IMR-90 (cell line): Measurements from ENCODE around the gene TTC39C. TPM values are rescaled to one million over a fixed set of nuclear protein-coding genes. Genes with fewer than 3 reads are reported as not detected.

Experiments
- ATAC-seq: fragments of 200-7000 bp; cut with Tn5 transposase; 2 replicates; pipeline ENCODE4 v1.9.1; 2020; ENCODE audit warnings: low read depth, mild to moderate bottlenecking, moderate library complexity
- BruUV-seq: library from RNA; stranded (reverse); fragments of 400-500 nt; replicated peaks from 2 replicates; lab custom pipeline; 2021; lab: Mats Ljungman, UMichigan
- CTCF ChIA-PET: fragments of 300-600 bp; formaldehyde crosslinking; extraction: SDS; loops from one replicate; lab custom pipeline; 2021; ENCODE audit warnings: antibody characterized with exemption; lab: Yijun Ruan, JAX
- POLR2A ChIA-PET: fragments of 300-600 bp; sonication (Branson Sonifier 250); formaldehyde crosslinking; loops from one replicate; lab custom pipeline; 2022; ENCODE audit warnings: antibody characterized with exemption; ENCODE audit not compliant: unreplicated experiment; lab: Charles Lee
- DNase-seq: peaks from one replicate; pipeline ENCODE4 v3.0.0; 2013
- H2AFZ ChIP-seq: replicated peaks from 2 replicates; pipeline ENCODE3; 2013; ENCODE audit warnings: low read length, mild to moderate bottlenecking; ENCODE audit not compliant: poor library complexity
- H2AK5ac ChIP-seq: 2 replicates; pipeline ENCODE4 v1.6.1; 2013; ENCODE audit warnings: low read depth, low read length, inconsistent platforms
- H2AK9ac ChIP-seq: replicated peaks from 2 replicates; pipeline ENCODE3; 2013; ENCODE audit warnings: mild to moderate bottlenecking, low read depth, low read length, moderate library complexity; ENCODE audit not compliant: poor library complexity
- H2BK120ac ChIP-seq: 2 replicates; pipeline ENCODE4 v1.6.1; 2013; ENCODE audit warnings: low read depth, low read length, inconsistent platforms
- H2BK15ac ChIP-seq: 3 replicates; pipeline ENCODE4 v1.6.1; 2013; ENCODE audit warnings: low read depth, low read length, inconsistent platforms
- H2BK20ac ChIP-seq: 2 replicates; pipeline ENCODE4 v1.6.1; 2013; ENCODE audit warnings: low read depth, mild to moderate bottlenecking, inconsistent platforms, low read length, moderate library complexity
- H2BK5ac ChIP-seq: 2 replicates; pipeline ENCODE4 v1.6.1; 2013; ENCODE audit warnings: mild to moderate bottlenecking, low read depth, low read length, inconsistent platforms; ENCODE audit not compliant: poor library complexity, severe bottlenecking
- H3K14ac ChIP-seq: replicated peaks from 2 replicates; pipeline ENCODE4 v1.6.1; 2013; ENCODE audit warnings: low read depth, low read length, inconsistent platforms
- H3K18ac ChIP-seq: 2 replicates; pipeline ENCODE4 v1.6.1; 2013; ENCODE audit warnings: low read depth, low read length, control low read depth
- H3K23ac ChIP-seq: 2 replicates; pipeline ENCODE4 v1.6.1; 2013; ENCODE audit warnings: low read depth, low read length, inconsistent platforms
- H3K27ac ChIP-seq: 2 replicates; pipeline ENCODE4 v1.5.1; 2013; ENCODE audit warnings: mild to moderate bottlenecking, control low read depth, low read length; ENCODE audit not compliant: insufficient read depth
- H3K27me3 ChIP-seq: 2 replicates; pipeline ENCODE4 v1.6.1; 2013; ENCODE audit warnings: low read length; ENCODE audit not compliant: control insufficient read depth, insufficient read depth
- H3K36me3 ChIP-seq: 2 replicates; pipeline ENCODE4 v1.6.1; 2013; ENCODE audit warnings: low read length, mixed read lengths; ENCODE audit not compliant: control insufficient read depth, insufficient read depth
- H3K4ac ChIP-seq: 2 replicates; pipeline ENCODE4 v1.6.1; 2013; ENCODE audit warnings: low read depth, low read length, inconsistent platforms
- H3K4me1 ChIP-seq: 2 replicates; pipeline ENCODE4 v1.6.1; 2013; ENCODE audit warnings: low read length, mixed read lengths; ENCODE audit not compliant: control insufficient read depth, insufficient read depth
- H3K4me2 ChIP-seq: 2 replicates; pipeline ENCODE4 v1.6.1; 2013; ENCODE audit warnings: low read depth, mild to moderate bottlenecking, control low read depth, low read length, moderate library complexity
- H3K4me3 ChIP-seq: 2 replicates; pipeline ENCODE4 v1.5.1; 2013; ENCODE audit warnings: low read depth, mild to moderate bottlenecking, control low read depth, low read length, moderate library complexity; ENCODE audit not compliant: insufficient read depth
- H3K56ac ChIP-seq: 2 replicates; pipeline ENCODE4 v1.6.1; 2013; ENCODE audit warnings: low read length, inconsistent platforms; ENCODE audit not compliant: insufficient read depth; ENCODE audit errors: extremely low read depth
- H3K79me1 ChIP-seq, 2 experiments: 2 replicates each; pipeline ENCODE4 v1.6.1; 2013; ENCODE audit warnings: low read length in 2 of 2, inconsistent platforms in 1 of 2, low read depth in 1 of 2
- H3K9ac ChIP-seq: 2 replicates; pipeline ENCODE4 v1.6.1; 2013; ENCODE audit warnings: low read depth, low read length, control low read depth
- H3K9me1 ChIP-seq: 2 replicates; pipeline ENCODE4 v1.6.1; 2013; ENCODE audit warnings: low read length, inconsistent platforms; ENCODE audit not compliant: insufficient read depth
- H3K9me3 ChIP-seq: 2 replicates; pipeline ENCODE4 v1.6.1; 2013; ENCODE audit warnings: low read length; ENCODE audit not compliant: control insufficient read depth, insufficient read depth
- H4K20me1 ChIP-seq: 2 replicates; pipeline ENCODE4 v1.6.1; 2013; ENCODE audit warnings: low read length, inconsistent platforms; ENCODE audit not compliant: insufficient read depth
- H4K5ac ChIP-seq: 2 replicates; pipeline ENCODE4 v1.6.1; 2013; ENCODE audit warnings: mild to moderate bottlenecking, low read depth, low read length, control low read depth
- H4K8ac ChIP-seq, 2 experiments: 2 replicates each; pipeline ENCODE4 v1.6.1; 2013; ENCODE audit warnings: low read depth in 2 of 2, low read length in 2 of 2, control low read depth in 1 of 2, inconsistent platforms in 1 of 2
- H4K91ac ChIP-seq: 2 replicates; pipeline ENCODE4 v1.6.1; 2013; ENCODE audit warnings: low read depth, low read length, inconsistent platforms; ENCODE audit not compliant: insufficient read depth
- BHLHE40 ChIP-seq: fragments of 150-350 bp; IDR thresholded peaks from 2 replicates; pipeline ENCODE4 v1.6.1; 2016; ENCODE audit warnings: mild to moderate bottlenecking, low read depth, low read length
- CEBPB ChIP-seq: IDR thresholded peaks from 2 replicates; pipeline ENCODE4 v1.6.1; 2012; ENCODE audit warnings: low read depth, low read length, improper control_type of control experiment
- CHD1 ChIP-seq: IDR thresholded peaks from 2 replicates; pipeline ENCODE4 v1.6.1; 2012; ENCODE audit warnings: low read depth, low read length, improper control_type of control experiment
- FOS ChIP-seq: fragments of 150-350 bp; IDR thresholded peaks from 2 replicates; pipeline ENCODE4 v1.6.1; 2016; ENCODE audit warnings: low read depth, low read length
- MAFK ChIP-seq: IDR thresholded peaks from 2 replicates; pipeline ENCODE4 v1.6.1; 2012; ENCODE audit warnings: low read depth, low read length, improper control_type of control experiment
- MAZ ChIP-seq: IDR thresholded peaks from 2 replicates; pipeline ENCODE4 v1.6.1; 2012; ENCODE audit warnings: low read depth, mild to moderate bottlenecking, low read length, improper control_type of control experiment, moderate library complexity, borderline replicate concordance
- MXI1 ChIP-seq: IDR thresholded peaks from 2 replicates; pipeline ENCODE4 v1.6.1; 2012; ENCODE audit warnings: low read depth, mild to moderate bottlenecking, low read length, moderate library complexity, borderline replicate concordance
- NFE2L2 ChIP-seq: fragments of 150-350 bp; IDR thresholded peaks from 2 replicates; pipeline ENCODE4 v1.6.1; 2016; ENCODE audit warnings: low read depth, mild to moderate bottlenecking, low read length
- POLR2A ChIP-seq: IDR thresholded peaks from 2 replicates; pipeline ENCODE4 v1.6.1; 2012; ENCODE audit warnings: mild to moderate bottlenecking, low read depth, low read length
- RAD21 ChIP-seq: IDR thresholded peaks from 2 replicates; pipeline ENCODE4 v1.6.1; 2012; ENCODE audit warnings: low read length, improper control_type of control experiment
- RCOR1 ChIP-seq: IDR thresholded peaks from 2 replicates; pipeline ENCODE4 v1.6.1; 2012; ENCODE audit warnings: mild to moderate bottlenecking, low read length, improper control_type of control experiment; ENCODE audit not compliant: insufficient replicate concordance
- RFX5 ChIP-seq: IDR thresholded peaks from 2 replicates; pipeline ENCODE4 v1.8.0; 2012; ENCODE audit warnings: low read depth, mild to moderate bottlenecking, low read length, moderate library complexity
- SMC3 ChIP-seq: fragments of 150-350 bp; IDR thresholded peaks from 2 replicates; pipeline ENCODE4 v1.6.1; 2016; ENCODE audit warnings: low read depth, mild to moderate bottlenecking, antibody characterized with exemption, low read length, moderate library complexity
- WGBS, 2 experiments: methylation state at CpG; one replicate each; pipeline versions ENCODE4 v1.1.5 to v1.1.7; 2013; ENCODE audit warnings: missing lambda C conversion rate in 2 of 2; ENCODE audit not compliant: insufficient read length in 1 of 2; ENCODE audit errors: extremely low coverage in 2 of 2; 5-methylcytosine and 5-hydroxymethylcytosine counted together
- dilution Hi-C: fragments of 300-500 bp; cut with HindIII; formaldehyde crosslinking; loops from one replicate; pipeline ENCODE4 v1.14.3; 2018; ENCODE audit warnings: low sequenced_read_pairs; ENCODE audit not compliant: unreplicated experiment
- in situ Hi-C: fragments of 300-500 bp; cut with MboI; formaldehyde crosslinking; loops from 3 replicates; pipeline ENCODE4 v1.14.3; 2019; ENCODE audit warnings: low sequenced_read_pairs, inconsistent platforms, mixed read lengths
- intact Hi-C: fragments of 100-400 bp; cut with micrococcal nuclease; formaldehyde crosslinking; loops from 2 replicates; pipeline ENCODE4 v1.10.0; 2022
- polyA plus RNA-seq, 3 experiments: library from polyadenylated mRNA; depleted of rRNA; stranded (reverse); fragments of >200 nt; gene quantifications; 2 replicates each; pipeline ENCODE4 v1.2.3, GENCODE V29; 2012; ENCODE audit warnings: low replicate concordance in 1 of 3
- total RNA-seq: library from RNA; depleted of rRNA; stranded (reverse); fragments of >200 nt; gene quantifications from 2 replicates; pipeline ENCODE4 v1.2.3, GENCODE V29; 2012
- TF ChIP-seq, protein P1 (sequence below): conservative IDR thresholded peaks from 2 replicates; pipeline ENCODE4 v1.5.1; 2012; ENCODE audit warnings: mild to moderate bottlenecking, low read depth, low read length, improper control_type of control experiment
- TF ChIP-seq, protein P2 (sequence below): fragments of 150-350 bp; IDR thresholded peaks from 2 replicates; pipeline ENCODE4 v1.6.1; 2017; ENCODE audit warnings: mild to moderate bottlenecking, antibody characterized with exemption, low read length, low read depth
- TF ChIP-seq, protein P3 (sequence below): fragments of 150-350 bp; IDR thresholded peaks from 2 replicates; pipeline ENCODE4 v1.6.1; 2016; ENCODE audit warnings: low read depth, mild to moderate bottlenecking, low read length, moderate library complexity, borderline replicate concordance

TTC39C gene
- total and polyA plus RNA-seq, 2 of the 4 experiments (the other 2 are of a cell fraction), result 8.0 to 20.8 TPM

GRCh38 chr18:24053211-24053610 is 38.7 kb downstream of the TTC39C start:
- Histone ChIP-seq H3K27ac (no peak overlapping the region), H3K4me3 (no peak overlapping the region), H3K79me1 (peaks cover 28% of the 10 kb centered on the region in 2 experiments), H3K9me1 (peaks cover 12% of the 10 kb centered on the region), H3K23ac (no peak overlapping the region), H2AK9ac (no peak overlapping the region), H2AK5ac (no peak overlapping the region), H2BK120ac (no peak overlapping the region), H3K14ac (no peak overlapping the region), H4K20me1 (peaks cover 32% of the 10 kb centered on the region), H3K4me1 (peaks cover 15% of the 10 kb centered on the region), H3K9me3 (no peaks in the 10 kb centered on the region), H3K4ac (no peak overlapping the region), H4K8ac (no peak overlapping the region), H4K91ac (no peak overlapping the region), H3K18ac (no peak overlapping the region), H2BK15ac (no peak overlapping the region), H3K36me3 (no peaks in the 10 kb centered on the region), H4K5ac (no peak overlapping the region), H2BK5ac (no peak overlapping the region), H3K9ac (no peak overlapping the region), H2AFZ (no peak overlapping the region), H3K56ac (no peak overlapping the region), H3K27me3 (no peaks in the 10 kb centered on the region), H3K4me2 (no peak overlapping the region), H2BK20ac (no peak overlapping the region)
- no peak for DNase-seq
- POLR2A ChIA-PET, result no interaction called here
- intact Hi-C loops, result no loop called here
- dilution Hi-C loops, result no loop called here
- no CpG with 5 or more reads among the region's 4 CpGs for WGBS, 2 experiments
- in situ Hi-C loops, result no loop called here
- CTCF ChIA-PET, result interaction anchor here (0.9 kb wide), 1 partner anchor 14 kb away, joined by 3 read pairs; no protein-coding TSS in a partner anchor
- TF ChIP-seq RAD21 (no peak), MAZ (no peak), CEBPB (no peak), RCOR1 (no peak), NFE2L2 (no peak), MXI1 (no peak), SMC3 (no peak), BHLHE40 (no peak), CHD1 (no peak), POLR2A (no peak), FOS (no peak), MAFK (no peak), RFX5 (no peak)
- TF ChIP-seq, protein P1, sequence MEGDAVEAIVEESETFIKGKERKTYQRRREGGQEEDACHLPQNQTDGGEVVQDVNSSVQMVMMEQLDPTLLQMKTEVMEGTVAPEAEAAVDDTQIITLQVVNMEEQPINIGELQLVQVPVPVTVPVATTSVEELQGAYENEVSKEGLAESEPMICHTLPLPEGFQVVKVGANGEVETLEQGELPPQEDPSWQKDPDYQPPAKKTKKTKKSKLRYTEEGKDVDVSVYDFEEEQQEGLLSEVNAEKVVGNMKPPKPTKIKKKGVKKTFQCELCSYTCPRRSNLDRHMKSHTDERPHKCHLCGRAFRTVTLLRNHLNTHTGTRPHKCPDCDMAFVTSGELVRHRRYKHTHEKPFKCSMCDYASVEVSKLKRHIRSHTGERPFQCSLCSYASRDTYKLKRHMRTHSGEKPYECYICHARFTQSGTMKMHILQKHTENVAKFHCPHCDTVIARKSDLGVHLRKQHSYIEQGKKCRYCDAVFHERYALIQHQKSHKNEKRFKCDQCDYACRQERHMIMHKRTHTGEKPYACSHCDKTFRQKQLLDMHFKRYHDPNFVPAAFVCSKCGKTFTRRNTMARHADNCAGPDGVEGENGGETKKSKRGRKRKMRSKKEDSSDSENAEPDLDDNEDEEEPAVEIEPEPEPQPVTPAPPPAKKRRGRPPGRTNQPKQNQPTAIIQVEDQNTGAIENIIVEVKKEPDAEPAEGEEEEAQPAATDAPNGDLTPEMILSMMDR, result no peak
- TF ChIP-seq, protein P2, sequence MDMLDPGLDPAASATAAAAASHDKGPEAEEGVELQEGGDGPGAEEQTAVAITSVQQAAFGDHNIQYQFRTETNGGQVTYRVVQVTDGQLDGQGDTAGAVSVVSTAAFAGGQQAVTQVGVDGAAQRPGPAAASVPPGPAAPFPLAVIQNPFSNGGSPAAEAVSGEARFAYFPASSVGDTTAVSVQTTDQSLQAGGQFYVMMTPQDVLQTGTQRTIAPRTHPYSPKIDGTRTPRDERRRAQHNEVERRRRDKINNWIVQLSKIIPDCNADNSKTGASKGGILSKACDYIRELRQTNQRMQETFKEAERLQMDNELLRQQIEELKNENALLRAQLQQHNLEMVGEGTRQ, result no peak
- TF ChIP-seq, protein P3, sequence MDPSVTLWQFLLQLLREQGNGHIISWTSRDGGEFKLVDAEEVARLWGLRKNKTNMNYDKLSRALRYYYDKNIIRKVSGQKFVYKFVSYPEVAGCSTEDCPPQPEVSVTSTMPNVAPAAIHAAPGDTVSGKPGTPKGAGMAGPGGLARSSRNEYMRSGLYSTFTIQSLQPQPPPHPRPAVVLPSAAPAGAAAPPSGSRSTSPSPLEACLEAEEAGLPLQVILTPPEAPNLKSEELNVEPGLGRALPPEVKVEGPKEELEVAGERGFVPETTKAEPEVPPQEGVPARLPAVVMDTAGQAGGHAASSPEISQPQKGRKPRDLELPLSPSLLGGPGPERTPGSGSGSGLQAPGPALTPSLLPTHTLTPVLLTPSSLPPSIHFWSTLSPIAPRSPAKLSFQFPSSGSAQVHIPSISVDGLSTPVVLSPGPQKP, result no peak
- no TSS peak for BruUV-seq
- ATAC-seq, result no peak
